ENCODE data around the gene RBMS2. TPM values are rescaled to one million over a fixed set of nuclear protein-coding genes. Genes with fewer than 3 reads are reported as not detected.
"Not testable (repeated sequence)": the region's sequence is repeated elsewhere in the genome, so short reads cannot be mapped to it uniquely, and the experiment has no call there.

The RBMS2 gene
- total RNA-seq, 1 donor from 2014 or later = 111 TPM

DNA sequence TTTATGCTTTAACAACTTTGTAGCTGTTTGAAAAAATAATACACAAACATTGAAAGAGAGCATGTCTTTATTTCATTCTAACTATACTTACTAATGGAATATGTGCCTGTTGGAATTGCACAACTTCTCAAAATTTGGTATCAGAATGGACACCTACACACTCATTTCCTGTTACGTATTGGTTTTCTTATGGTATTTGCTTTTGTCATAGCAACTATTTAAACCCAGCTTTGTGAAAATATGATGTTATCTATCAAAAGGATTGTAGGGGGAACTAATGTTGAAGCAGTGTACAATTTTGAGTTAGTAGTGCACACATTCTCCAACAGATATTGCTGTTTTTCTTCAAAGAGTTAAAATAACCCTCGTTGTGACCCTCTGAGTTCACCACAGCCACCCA is 52.6 kb downstream of the RBMS2 start:
- Mint-ChIP-seq H3K36me3 (ENCODE audit: low read depth, unreplicated experiment) (peaks cover 2% of the 10 kb centered on the region), H3K27me3 (ENCODE audit: low read depth, unreplicated experiment) (no peaks in the 10 kb centered on the region), H3K4me1 (ENCODE audit: low read depth, unreplicated experiment) (peaks cover 17% of the 10 kb centered on the region), H3K27ac (ENCODE audit: unreplicated experiment) (no peak overlapping the region), H3K9me3 (ENCODE audit: unreplicated experiment) (no peaks in the 10 kb centered on the region), H3K4me3 (ENCODE audit: unreplicated experiment) (peak overlapping the region; percentile 40)
- no peak for TF ChIP-seq EZH2 (IDR thresholded peaks at IDR 0.05; ENCODE audit: insufficient read depth, low read length)
- TF ChIP-seq, protein P1, sequence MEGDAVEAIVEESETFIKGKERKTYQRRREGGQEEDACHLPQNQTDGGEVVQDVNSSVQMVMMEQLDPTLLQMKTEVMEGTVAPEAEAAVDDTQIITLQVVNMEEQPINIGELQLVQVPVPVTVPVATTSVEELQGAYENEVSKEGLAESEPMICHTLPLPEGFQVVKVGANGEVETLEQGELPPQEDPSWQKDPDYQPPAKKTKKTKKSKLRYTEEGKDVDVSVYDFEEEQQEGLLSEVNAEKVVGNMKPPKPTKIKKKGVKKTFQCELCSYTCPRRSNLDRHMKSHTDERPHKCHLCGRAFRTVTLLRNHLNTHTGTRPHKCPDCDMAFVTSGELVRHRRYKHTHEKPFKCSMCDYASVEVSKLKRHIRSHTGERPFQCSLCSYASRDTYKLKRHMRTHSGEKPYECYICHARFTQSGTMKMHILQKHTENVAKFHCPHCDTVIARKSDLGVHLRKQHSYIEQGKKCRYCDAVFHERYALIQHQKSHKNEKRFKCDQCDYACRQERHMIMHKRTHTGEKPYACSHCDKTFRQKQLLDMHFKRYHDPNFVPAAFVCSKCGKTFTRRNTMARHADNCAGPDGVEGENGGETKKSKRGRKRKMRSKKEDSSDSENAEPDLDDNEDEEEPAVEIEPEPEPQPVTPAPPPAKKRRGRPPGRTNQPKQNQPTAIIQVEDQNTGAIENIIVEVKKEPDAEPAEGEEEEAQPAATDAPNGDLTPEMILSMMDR (IDR thresholded peaks at IDR 0.05; ENCODE audit: insufficient read depth, low read depth, low read length) = no peak
- Histone ChIP-seq H3K36me3 (ENCODE audit: insufficient read depth, low read length) (peaks cover 34% of the 10 kb centered on the region), H3K9ac (ENCODE audit: low read length) (peak overlapping the region; percentile 14), H3K27me3 (ENCODE audit: insufficient read depth, low read length) (no peaks in the 10 kb centered on the region), H3K4me2 (ENCODE audit: low read length) (no peak overlapping the region), H4K20me1 (ENCODE audit: insufficient read depth, low read length) (no peaks in the 10 kb centered on the region), H3K79me2 (ENCODE audit: insufficient read depth, low read length) (no peaks in the 10 kb centered on the region), H3K27ac (ENCODE audit: low read depth, low read length) (peak overlapping the region; percentile 56), H3K4me1 (ENCODE audit: insufficient read depth, low read length) (peaks cover 10% of the 10 kb centered on the region), H2AFZ (ENCODE audit: low read depth, low read length) (no peak overlapping the region), H3K9me3 (ENCODE audit: insufficient read depth, low read depth, low read length) (no peaks in the 10 kb centered on the region), H3K4me3 (ENCODE audit: insufficient read depth, low read depth, low read length) (no peak overlapping the region)
- FAIRE-seq (no peak), DNase-seq (ENCODE audit: low read depth) (peak; percentile 62)

DNA sequence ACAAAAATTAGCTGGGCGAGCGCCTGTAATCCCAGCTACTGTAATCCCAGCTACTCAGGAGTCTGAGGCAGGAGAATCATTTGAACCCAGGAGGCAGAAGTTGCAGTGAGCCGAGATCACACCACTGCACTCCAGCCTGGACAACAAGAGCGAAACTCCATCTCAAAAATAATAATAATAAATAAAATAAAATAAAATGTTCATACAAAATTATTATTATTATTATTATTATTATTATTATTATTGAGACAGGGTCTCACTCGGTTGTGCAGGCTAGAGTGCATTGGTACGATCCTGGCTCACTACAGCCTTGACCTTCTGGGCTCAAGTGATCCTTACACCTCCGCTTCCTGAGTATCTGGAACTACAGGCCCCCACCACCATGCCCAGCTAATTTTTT is 55.6 kb downstream of the RBMS2 start:
- not testable (repeated sequence) for H3K9ac ChIP-seq (ENCODE audit: low read length); H3K27ac Mint-ChIP-seq (ENCODE audit: unreplicated experiment); H3K27ac ChIP-seq (ENCODE audit: low read depth, low read length); H3K36me3 Mint-ChIP-seq (ENCODE audit: low read depth, unreplicated experiment); H4K20me1 ChIP-seq (ENCODE audit: insufficient read depth, low read length); H3K9me3 ChIP-seq (ENCODE audit: insufficient read depth, low read depth, low read length); H3K27me3 ChIP-seq (ENCODE audit: insufficient read depth, low read length); H2AFZ ChIP-seq (ENCODE audit: low read depth, low read length); FAIRE-seq; H3K79me2 ChIP-seq (ENCODE audit: insufficient read depth, low read length); DNase-seq (ENCODE audit: low read depth); H3K4me2 ChIP-seq (ENCODE audit: low read length); H3K27me3 Mint-ChIP-seq (ENCODE audit: low read depth, unreplicated experiment); H3K9me3 Mint-ChIP-seq (ENCODE audit: unreplicated experiment); H3K4me3 ChIP-seq (ENCODE audit: insufficient read depth, low read depth, low read length); H3K4me3 Mint-ChIP-seq (ENCODE audit: unreplicated experiment)
- Histone ChIP-seq H3K4me1 (ENCODE audit: insufficient read depth, low read length) (peaks cover 24% of the 10 kb centered on the region), H3K36me3 (ENCODE audit: insufficient read depth, low read length) (peaks cover 24% of the 10 kb centered on the region)
- peaks cover 15% of the 10 kb centered on the region for H3K4me1 Mint-ChIP-seq (ENCODE audit: low read depth, unreplicated experiment)

DNA sequence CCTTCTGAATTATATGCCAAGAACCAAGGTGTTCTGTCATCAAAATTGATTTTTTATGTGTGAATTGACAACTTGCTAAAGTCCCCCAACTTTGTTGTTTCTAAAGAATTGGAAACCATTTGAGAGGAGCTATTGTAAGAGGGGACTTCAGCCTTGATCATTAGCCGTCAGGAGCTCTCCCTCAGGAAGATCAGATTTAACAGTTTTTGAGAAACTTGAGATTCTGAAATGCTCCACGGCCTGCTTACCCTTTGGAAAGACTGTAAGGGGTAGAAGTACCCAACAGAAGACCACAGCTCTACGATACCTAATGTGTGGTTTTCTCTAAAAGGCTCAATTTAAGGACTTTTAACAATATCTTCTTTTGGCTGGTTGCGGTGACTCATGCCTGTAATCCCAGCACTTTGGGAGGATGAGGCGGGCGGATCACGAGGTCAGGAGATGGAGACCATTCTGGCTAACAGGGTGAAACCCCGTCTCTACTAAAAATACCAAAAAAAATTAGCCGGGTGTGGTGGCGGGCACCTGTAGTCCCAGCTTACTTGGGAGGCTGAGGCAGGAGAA is 57.4 kb downstream of the RBMS2 start:
- Histone ChIP-seq H4K20me1 (ENCODE audit: insufficient read depth, low read length) (peaks cover 4% of the 10 kb centered on the region), H3K4me2 (ENCODE audit: low read length) (no peak overlapping the region), H2AFZ (ENCODE audit: low read depth, low read length) (no peak overlapping the region), H3K9me3 (ENCODE audit: insufficient read depth, low read depth, low read length) (no peaks in the 10 kb centered on the region), H3K9ac (ENCODE audit: low read length) (no peak overlapping the region), H3K4me3 (ENCODE audit: insufficient read depth, low read depth, low read length) (no peak overlapping the region), H3K27me3 (ENCODE audit: insufficient read depth, low read length) (no peaks in the 10 kb centered on the region), H3K4me1 (ENCODE audit: insufficient read depth, low read length) (peaks cover 19% of the 10 kb centered on the region), H3K27ac (ENCODE audit: low read depth, low read length) (no peak overlapping the region), H3K79me2 (ENCODE audit: insufficient read depth, low read length) (no peaks in the 10 kb centered on the region), H3K36me3 (ENCODE audit: insufficient read depth, low read length) (peaks cover 24% of the 10 kb centered on the region)
- Mint-ChIP-seq H3K27me3 (ENCODE audit: low read depth, unreplicated experiment) (no peaks in the 10 kb centered on the region), H3K27ac (ENCODE audit: unreplicated experiment) (no peak overlapping the region), H3K36me3 (ENCODE audit: low read depth, unreplicated experiment) (peaks cover 7% of the 10 kb centered on the region), H3K4me3 (ENCODE audit: unreplicated experiment) (no peak overlapping the region), H3K4me1 (ENCODE audit: low read depth, unreplicated experiment) (peaks cover 16% of the 10 kb centered on the region), H3K9me3 (ENCODE audit: unreplicated experiment) (no peaks in the 10 kb centered on the region)
- DNase-seq (ENCODE audit: low read depth) (no peak), FAIRE-seq (no peak)
- no peak for TF ChIP-seq EZH2 (IDR thresholded peaks at IDR 0.05; ENCODE audit: insufficient read depth, low read length)
- TF ChIP-seq, protein P1 (IDR thresholded peaks at IDR 0.05; ENCODE audit: insufficient read depth, low read depth, low read length) = no peak

Measured in astrocyte (in vitro differentiated cells and primary cell).